Neutrophil (primary cell): ENCODE results near the gene CYP4F2.

ENCODE experiments used
- H3K27ac ChIP-seq: fragments of 200-600 bp; sonication (generic); 2 replicates; pipeline ENCODE4 v1.5.1; 2016; ENCODE audit warnings: mild to moderate bottlenecking, moderate library complexity
- H3K27me3 ChIP-seq: fragments of 200-600 bp; sonication (generic); 2 replicates; pipeline ENCODE4 v1.6.0; 2016; ENCODE audit warnings: mild to moderate bottlenecking
- H3K36me3 ChIP-seq: fragments of 200-600 bp; sonication (generic); 2 replicates; pipeline ENCODE4 v1.5.1; 2017
- H3K4me1 ChIP-seq, 2 experiments: fragments of 200-600 bp in 1 of 2; sonication (generic) in 1 of 2; 1 replicate in 1 of 2; 2 replicates in 1 of 2; pipeline versions ENCODE4 v1.5.1 to v1.6.1; 2013 to 2016; ENCODE audit warnings: low read depth in 1 of 2, low read length in 1 of 2, mild to moderate bottlenecking in 1 of 2, moderate library complexity in 1 of 2; ENCODE audit not compliant: control insufficient read depth in 1 of 2, insufficient read depth in 1 of 2
- H3K4me3 ChIP-seq, 2 experiments: fragments of 200-600 bp in 1 of 2; sonication (generic) in 1 of 2; 1 replicate in 1 of 2; 2 replicates in 1 of 2; pipeline ENCODE4 v1.5.1; 2013 to 2016; ENCODE audit warnings: low read depth in 1 of 2, low read length in 1 of 2, mild to moderate bottlenecking in 1 of 2, moderate library complexity in 1 of 2
- H3K9me3 ChIP-seq: fragments of 200-600 bp; sonication (generic); 2 replicates; pipeline ENCODE4 v1.5.1; 2016
- CTCF ChIP-seq: fragments of 200-600 bp; sonication (generic); IDR thresholded peaks from 2 replicates; pipeline ENCODE4 v1.5.1; 2016; ENCODE audit warnings: antibody characterized with exemption

Gene CYP4F2

GRCh38 chr19:15923702-15924101 lies 25.8 kb upstream of the CYP4F2 start:
- Histone ChIP-seq H3K27ac (no peak overlapping the region), H3K4me3 (no peak overlapping the region), H3K36me3 (no peaks in the 10 kb centered on the region), H3K4me1 (no peaks in the 10 kb centered on the region), H3K9me3 (no peaks in the 10 kb centered on the region), H3K27me3 (peaks cover 6% of the 10 kb centered on the region)
- no peak for TF ChIP-seq CTCF

GRCh38 chr19:15922021-15922420 lies 24.1 kb upstream of the CYP4F2 start:
- TF ChIP-seq CTCF = no peak
- H3K4me1 ChIP-seq = no peaks in the 10 kb centered on the region
- H3K36me3 ChIP-seq = no peaks in the 10 kb centered on the region
- H3K9me3 ChIP-seq = no peaks in the 10 kb centered on the region
- H3K27me3 ChIP-seq = peaks cover 6% of the 10 kb centered on the region
- no peak overlapping the region for H3K4me3 ChIP-seq
- no peak overlapping the region for H3K27ac ChIP-seq

- Histone ChIP-seq H3K27me3 (peaks cover 6% of the 10 kb centered on the region), H3K9me3 (no peaks in the 10 kb centered on the region), H3K4me1 (no peaks in the 10 kb centered on the region), H3K27ac (no peak overlapping the region), H3K4me3 (no peak overlapping the region), H3K36me3 (no peaks in the 10 kb centered on the region)
- no peak for TF ChIP-seq CTCF
These were observed 21.4 kb upstream of the CYP4F2 start for GRCh38 chr19:15919243-15919642.

- Histone ChIP-seq H3K27ac (no peak overlapping the region), H3K36me3 (no peaks in the 10 kb centered on the region), H3K4me1 (peaks cover 12 to 13% of the 10 kb centered on the region in 2 experiments), H3K9me3 (no peaks in the 10 kb centered on the region), H3K4me3 (no peak overlapping the region), H3K27me3 (peaks cover 6% of the 10 kb centered on the region)
- TF ChIP-seq CTCF = no peak
These were observed 17.2 kb upstream of the CYP4F2 start for GRCh38 chr19:15915109-15915508.

- H3K4me1 ChIP-seq = peaks cover 12 to 13% of the 10 kb centered on the region in 2 experiments
- H3K9me3 ChIP-seq = no peaks in the 10 kb centered on the region
- H3K36me3 ChIP-seq = no peaks in the 10 kb centered on the region
- no peak for TF ChIP-seq CTCF
- no peak overlapping the region for H3K4me3 ChIP-seq
- no peak overlapping the region for H3K27ac ChIP-seq
- peaks cover 6% of the 10 kb centered on the region for H3K27me3 ChIP-seq
These were observed 16.0 kb upstream of the CYP4F2 start for GRCh38 chr19:15913830-15914229.

- Histone ChIP-seq H3K9me3 (no peaks in the 10 kb centered on the region), H3K4me3 (no peak overlapping the region), H3K4me1 (peaks cover 12 to 13% of the 10 kb centered on the region in 2 experiments), H3K36me3 (no peaks in the 10 kb centered on the region), H3K27me3 (peaks cover 6% of the 10 kb centered on the region), H3K27ac (no peak overlapping the region)
- TF ChIP-seq CTCF = no peak
These were observed 15.5 kb upstream of the CYP4F2 start for GRCh38 chr19:15913384-15913783.
